GM18517 (cell line): ENCODE measurements around the gene UNKL.
"Not testable (repeated sequence)": the region's sequence is repeated elsewhere in the genome, so short reads cannot be mapped to it uniquely, and the experiment has no call there.

Experiments used
- ATAC-seq: cut with Tn5 transposase; IDR thresholded peaks from one replicate; pipeline ENCODE4 v1.9.1; 2021; ENCODE audit warnings: mild to moderate bottlenecking, moderate library complexity; ENCODE audit not compliant: unreplicated experiment

Gene UNKL

GRCh38 chr16:1330260-1330914 lies 84.1 kb downstream of the UNKL start:
- ATAC-seq, result no peak

DNA sequence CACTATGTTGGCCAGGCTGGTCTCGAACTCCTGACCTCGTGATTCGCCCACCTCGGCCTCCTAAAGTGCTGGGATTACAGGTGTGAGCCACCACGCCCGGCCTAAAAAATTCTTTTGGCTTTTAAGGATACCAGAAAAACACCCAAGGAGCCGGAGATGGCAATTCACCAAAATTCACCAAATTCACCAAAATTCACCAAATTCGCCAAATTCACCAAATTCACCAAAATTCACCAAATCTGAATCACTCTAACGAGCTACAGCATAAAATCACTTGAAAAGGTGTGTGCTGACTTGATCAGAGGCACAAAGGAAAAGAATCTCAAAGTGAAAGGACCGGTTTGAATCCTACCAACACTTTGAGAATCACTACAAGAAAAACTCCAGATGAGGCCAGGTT lies 85.5 kb downstream of the UNKL start:
- not testable (repeated sequence) for ATAC-seq

- not testable (repeated sequence) for ATAC-seq
Observed at GRCh38 chr16:1328136-1328535, 86.4 kb downstream of the UNKL start.

DNA sequence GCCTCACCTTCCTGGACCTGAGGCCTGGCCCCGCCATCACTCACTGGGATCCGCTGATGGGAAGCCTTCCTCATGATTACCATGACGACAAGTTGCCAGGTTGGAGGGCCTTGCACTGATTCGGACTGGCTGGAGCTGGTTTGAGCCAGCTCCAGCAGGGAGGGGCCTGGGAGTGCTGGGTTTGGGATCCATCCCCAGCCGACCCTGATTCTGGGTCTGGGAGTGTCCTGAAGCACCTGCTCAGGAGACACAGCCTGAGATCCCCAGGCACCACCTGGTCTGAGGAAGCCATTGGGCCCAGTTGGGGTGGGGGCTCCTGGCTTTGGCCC lies 86.9 kb downstream of the UNKL start:
- ATAC-seq, result no peak

DNA sequence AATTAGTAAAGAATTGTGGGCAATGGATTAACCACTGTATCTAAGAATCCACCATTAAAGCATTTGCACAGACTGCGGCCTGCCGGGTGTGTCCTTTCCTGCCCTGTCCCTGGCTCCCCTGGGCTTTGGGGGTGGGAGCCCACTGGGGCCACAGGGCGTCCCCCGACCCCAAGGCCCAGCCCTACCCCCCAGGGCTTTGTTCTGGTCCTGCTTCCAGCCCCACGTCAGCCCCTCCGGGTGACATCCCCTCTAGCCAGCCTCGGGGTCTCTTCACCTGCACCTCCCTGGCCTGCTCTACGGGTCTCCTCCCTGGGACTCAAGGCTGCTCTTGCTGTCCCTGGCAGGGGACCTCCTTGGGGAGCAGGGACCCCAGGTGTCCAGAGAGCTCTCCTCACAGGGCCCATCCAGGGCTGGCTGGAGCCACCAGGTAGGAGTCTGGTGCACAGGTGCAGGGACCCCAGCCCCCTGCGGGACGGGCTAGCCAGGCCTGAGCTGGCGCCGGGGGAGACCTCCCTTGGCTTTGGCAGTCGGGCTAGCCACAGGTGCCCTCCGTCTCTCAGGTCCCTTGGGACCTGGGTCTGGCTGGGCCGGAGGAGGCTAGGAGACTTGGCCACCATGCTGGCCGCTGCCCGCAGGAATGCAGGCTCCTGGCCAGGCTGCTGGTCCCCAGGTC lies 87.4 kb downstream of the UNKL start:
- no peak for ATAC-seq

- no peak for ATAC-seq
Observed at GRCh38 chr16:1326391-1326790, 88.1 kb downstream of the UNKL start.

DNA sequence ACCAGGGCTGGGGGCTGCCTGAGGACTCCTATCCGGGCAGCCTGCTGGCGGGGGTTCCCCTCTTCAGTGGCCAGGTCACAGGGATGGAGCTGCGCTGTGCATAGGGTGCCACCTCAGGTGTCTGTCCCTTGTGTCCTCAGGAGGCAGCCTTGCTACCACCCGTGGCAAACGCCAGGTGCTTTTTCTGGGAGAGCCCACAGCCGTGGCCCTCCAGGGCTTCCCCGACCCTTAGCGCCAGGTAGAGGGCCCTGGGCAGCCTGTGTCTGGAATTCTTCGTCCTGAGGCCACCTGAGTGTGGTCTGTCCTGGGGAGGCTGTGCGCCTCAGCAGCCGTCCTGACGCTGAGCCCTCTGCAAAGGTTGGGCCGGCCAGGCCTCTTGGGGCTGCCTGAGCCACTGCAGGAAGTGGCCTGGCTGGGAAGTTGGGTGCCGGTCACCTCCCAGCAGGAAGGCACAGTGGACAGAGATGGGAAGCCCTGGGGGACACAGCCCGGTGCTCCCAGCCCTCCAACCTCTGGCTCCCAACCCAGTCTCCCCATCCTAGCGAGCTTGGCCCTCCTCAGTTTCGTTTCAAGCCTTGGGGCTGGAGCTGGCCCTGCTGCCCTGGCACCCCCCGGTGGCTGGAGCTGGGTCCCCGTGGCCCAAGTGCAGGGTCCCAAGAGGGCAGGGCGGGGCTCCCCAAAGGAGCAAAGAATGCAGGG lies 88.7 kb downstream of the UNKL start:
- ATAC-seq, result no peak

- ATAC-seq, result no peak
Observed at GRCh38 chr16:1325261-1325660, 89.2 kb downstream of the UNKL start.

- ATAC-seq, result no peak
Observed at GRCh38 chr16:1324286-1324826, 90.1 kb downstream of the UNKL start.

GRCh38 chr16:1323296-1324239 lies 90.9 kb downstream of the UNKL start:
- no peak for ATAC-seq

DNA sequence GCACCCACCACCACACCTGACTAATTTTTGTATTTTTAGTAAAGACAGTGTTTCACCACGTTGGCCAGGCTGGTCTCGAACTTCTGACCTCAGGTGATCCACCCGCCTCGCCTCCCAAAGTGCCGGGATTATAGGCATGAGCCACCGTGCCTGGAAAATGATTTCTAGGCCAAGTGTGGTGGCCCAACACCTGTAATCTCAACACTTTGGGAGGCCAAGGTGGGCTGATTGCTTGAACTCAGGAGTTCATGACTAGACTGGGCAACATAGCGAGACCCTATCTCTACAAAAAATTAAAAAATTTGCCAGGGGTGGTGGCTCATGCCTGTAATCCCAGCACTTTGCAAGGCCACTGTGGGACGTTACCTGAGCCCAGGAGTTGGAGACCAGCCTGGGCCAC lies 92.1 kb downstream of the UNKL start:
- ATAC-seq, result no peak

DNA sequence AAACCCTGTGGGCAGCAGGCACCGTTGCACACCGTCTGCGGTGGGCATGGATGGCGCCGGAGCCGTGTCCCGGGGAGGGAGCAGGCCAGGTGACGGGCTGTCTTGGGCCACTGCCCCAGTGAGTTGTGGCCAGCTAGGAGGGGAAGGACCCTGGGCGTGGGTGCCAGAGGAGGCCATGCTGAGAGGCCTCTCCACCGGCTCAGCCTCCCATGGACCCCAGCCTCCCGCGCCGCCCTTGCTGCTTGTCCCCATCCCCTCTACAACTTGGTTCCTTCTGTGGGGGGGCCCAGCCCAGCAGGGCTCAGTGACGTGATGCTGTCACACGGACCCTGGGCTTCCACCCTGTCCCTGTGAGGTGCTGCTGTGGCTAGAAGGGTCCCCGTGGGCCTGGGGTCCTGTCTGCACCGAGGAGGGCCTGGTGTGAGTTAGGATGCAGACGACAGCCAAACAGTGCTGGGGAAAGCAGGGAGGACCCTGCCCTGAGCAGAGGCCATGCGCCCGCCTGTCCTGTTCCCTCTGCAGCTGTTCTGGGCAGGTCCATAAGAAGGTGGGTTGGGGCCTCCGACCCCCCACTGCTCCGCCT lies 93.8 kb downstream of the UNKL start:
- ATAC-seq, result no peak

DNA sequence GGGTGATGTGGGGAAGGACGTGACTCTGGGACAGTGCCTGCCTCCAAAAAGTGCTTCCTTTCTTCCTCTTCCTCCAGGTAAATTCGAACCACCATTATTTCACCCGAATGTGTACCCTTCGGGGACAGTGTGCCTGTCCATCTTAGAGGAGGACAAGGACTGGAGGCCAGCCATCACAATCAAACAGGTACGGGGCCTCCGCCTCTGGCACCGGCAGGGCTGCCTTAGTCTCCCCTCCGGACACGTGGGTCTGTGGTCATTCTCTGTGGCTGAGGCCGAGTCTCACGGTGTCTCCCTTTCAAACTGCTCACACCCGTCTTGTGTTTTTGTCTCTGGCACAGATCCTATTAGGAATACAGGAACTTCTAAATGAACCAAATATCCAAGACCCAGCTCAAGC lies 94.4 kb downstream of the UNKL start:
- ATAC-seq, result no peak

- no peak for ATAC-seq
Observed at GRCh38 chr16:1319041-1319440, 95.5 kb downstream of the UNKL start.

- no peak for ATAC-seq
Observed at GRCh38 chr16:1318268-1318545, 96.3 kb downstream of the UNKL start.

DNA sequence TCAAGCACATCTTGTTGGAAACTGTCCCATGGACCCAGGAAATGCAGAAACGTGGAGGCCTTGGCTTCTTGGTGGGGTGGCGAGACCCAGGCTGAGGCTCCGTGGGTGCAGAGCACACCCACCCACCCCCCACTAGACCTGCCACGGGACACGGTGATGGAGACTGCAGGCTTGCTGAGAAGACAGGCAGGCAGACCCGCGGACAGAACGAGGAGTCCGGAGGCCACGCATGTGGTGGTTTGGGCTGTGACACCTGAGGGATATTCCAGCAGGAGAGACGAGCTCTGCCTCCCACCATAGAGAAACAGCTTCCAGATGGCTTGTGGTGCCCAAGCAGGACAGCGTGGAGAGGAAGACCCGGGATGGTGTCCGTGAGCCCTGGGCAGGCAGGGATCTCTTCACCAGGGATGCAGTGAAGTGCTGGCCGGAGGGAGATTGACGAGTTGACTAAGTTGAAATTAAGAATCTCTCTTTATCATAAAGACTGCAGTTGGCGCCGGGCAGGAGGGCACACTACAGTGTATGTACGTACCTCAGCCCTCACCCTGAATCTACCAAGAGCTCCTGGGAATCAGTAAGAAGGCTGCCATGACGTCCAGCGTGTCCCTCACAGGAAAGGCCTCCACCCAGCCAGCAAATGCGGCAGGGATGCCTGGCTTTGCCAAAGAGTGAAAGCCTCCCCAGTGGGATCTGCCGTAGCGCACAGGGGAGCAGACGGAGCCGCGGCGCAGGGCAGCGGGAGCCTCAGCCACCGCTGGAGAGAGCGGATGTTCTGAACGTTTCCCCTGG lies 96.8 kb downstream of the UNKL start:
- no peak for ATAC-seq

DNA sequence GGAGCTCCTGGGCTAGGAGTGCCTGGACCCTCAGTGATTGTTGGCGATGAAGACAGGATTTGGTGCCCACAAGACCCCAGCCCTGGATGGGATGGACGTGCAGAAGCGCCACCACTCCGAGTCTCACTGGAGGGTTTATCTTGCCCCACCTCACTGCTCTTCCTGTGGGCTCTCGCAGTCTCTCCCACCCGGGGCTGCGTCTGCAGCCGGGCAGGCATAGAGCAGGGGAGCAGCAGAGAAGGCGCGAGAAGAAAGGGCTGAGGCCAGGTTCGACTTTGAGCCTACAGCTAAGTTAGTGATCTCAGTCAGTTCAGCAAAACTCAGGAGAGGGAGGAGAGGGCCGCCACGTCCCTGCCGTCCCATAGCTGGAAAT lies 98.5 kb downstream of the UNKL start:
- no peak for ATAC-seq

- no peak for ATAC-seq
Observed at GRCh38 chr16:1315081-1316032, 99.1 kb downstream of the UNKL start.
